ENCODE measurements around the gene KRTAP5-2.
"Not testable (repeated sequence)": the region's sequence is repeated elsewhere in the genome, so short reads cannot be mapped to it uniquely, and the experiment has no call there.

KRTAP5-2 gene

GRCh38 chr11:1628506-1629325 lies 30.6 kb upstream of the KRTAP5-2 start:
- DNase-seq, result peak in 1 of 2 experiments; percentile 78

- no peak for DNase-seq
Measured at GRCh38 chr11:1625541-1625940, 27.4 kb upstream of the KRTAP5-2 start.

DNA sequence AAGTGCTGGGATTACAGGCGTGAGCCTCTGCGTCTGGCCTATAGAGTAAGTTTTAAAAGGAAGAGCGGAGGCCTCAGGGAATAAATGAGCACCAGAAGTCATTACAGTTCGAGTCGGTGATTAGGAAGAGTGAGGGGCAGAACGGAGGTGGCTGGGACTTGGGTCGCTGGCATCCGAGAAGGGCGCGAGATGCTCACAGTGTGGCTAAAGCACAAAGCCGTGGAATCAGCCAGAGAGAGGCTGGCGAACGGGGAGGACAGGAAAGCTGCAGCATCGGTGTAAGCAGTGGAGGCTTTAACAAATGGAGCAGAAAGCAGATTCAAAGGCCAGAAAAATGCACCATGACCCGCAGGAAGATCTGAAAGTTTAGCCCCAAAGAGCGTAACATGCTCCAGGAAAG lies 26.5 kb upstream of the KRTAP5-2 start:
- DNase-seq, result no peak

GRCh38 chr11:1623716-1624115 lies 25.6 kb upstream of the KRTAP5-2 start:
- no peak for DNase-seq

DNA sequence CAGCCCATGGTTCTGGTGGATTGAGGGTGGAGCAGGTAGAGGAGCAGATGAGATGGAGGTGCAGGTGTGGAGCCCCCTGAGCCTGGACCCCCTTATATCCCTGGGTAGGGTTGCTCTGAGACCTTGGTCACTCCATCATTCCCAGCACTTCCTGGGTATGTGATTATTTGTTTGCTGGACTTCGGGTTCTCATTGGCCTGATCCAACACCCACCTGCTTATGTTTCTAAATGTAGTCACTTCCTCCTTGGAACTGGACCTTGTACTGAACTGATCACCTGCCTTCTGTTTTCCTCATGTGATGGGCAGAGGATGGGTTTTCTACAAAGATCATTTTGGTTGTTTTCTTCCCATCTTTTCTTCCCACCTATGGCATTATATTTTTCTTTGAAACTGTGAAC lies 24.0 kb upstream of the KRTAP5-2 start, which contains the start of gene KRTAP5-4:
TSS of gene KRTAP5-4 (minus strand) at position 53 of the 400 bp plus-strand sequence. CDS start at position 8, 45 bp downstream.
- DNase-seq, result no peak

DNA sequence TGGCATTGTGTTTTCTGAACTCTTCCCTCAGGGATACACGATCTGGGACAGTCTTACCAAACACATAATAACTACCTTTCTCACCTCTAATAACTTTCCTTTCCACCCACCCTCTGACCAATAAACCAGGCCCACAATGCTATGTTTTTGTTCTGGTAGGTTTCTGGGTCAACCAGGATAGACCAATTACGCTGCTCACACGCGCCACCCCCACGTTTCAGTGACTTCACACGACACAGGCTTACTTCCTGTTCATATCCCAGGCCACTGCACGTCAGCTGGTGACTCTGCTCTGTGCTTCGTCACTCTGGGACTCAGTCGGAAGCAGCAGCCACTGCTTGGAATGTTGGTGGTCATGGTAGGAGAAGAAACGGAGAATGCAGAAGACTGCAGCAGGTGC lies 21.4 kb upstream of the KRTAP5-2 start:
- DNase-seq, result no peak

DNA sequence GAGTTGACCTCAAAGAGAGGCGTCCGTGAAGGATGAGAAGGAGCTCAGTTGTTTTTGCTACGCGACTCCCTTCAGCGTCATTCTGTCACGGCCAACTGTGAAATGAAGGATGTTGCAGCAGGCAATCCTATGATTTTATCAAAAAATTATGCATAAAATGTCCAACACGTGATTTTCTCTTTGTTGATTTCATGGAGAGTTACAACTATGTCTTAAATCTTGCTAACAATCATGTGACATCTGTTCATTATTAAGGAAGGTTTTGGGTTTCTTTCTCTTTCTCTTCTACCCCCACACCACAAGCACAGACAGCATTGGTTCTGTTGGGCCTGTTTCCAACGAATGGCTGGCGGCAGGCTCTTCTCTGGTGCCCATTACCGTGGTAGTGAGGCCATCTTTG lies 20.1 kb upstream of the KRTAP5-2 start:
- no peak for DNase-seq

GRCh38 chr11:1608363-1608762 lies 10.3 kb upstream of the KRTAP5-2 start, which contains the start of gene KRTAP5-3:
TSS of gene KRTAP5-3 (minus strand) at chr11:1608463. CDS start at chr11:1608385, 78 bp downstream.
- DNase-seq, result no peak

DNA sequence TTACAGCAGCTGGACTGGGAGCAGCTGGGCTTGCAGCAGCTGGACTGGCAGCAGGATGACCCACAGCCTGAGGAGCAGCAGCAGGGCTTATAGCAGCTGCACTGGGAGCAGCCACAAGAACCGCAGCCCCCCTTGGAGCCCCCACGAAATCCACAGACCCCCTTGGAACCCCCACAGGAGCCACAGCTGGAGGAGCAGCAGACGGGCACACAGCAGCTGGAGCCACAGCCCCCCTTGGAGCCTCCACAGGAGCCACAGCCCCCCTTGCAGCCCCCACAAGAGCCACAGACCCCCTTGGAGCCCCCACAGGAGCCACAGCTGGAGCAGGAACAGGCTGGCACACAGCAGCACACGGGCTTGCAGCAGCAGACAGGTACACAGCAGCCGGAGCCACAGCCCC lies 9.8 kb upstream of the KRTAP5-2 start:
- DNase-seq, result not testable (repeated sequence)

- DNase-seq, result not testable (repeated sequence)
Measured at GRCh38 chr11:1607156-1607845, 9.2 kb upstream of the KRTAP5-2 start.

DNA sequence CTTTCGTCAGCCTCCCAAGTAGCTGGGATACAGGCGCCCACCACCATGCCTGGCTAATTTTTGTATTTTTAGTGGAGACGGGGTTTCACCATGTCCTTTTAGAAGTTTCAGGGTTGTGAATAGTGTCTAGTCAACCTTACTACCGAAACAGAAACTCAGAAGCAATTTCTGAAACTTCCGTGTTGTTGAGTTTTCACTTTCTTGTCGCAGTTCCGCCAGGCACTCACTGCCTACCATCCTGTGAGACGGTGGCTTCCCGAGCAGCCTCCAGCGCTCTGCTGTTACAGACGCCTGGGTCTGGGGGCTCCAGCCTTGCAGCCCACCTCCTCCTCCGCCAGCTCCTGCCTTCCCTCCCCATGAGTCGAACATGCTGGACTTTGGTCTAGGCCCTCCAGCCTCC lies 7.8 kb upstream of the KRTAP5-2 start:
- not testable (repeated sequence) for DNase-seq

- no peak for DNase-seq
Measured at GRCh38 chr11:1604711-1605110, 6.6 kb upstream of the KRTAP5-2 start.

GRCh38 chr11:1604181-1604580 lies 6.1 kb upstream of the KRTAP5-2 start:
- DNase-seq, result no peak

- no peak for DNase-seq
Measured at GRCh38 chr11:1603629-1604028, 5.5 kb upstream of the KRTAP5-2 start.

GRCh38 chr11:1601663-1602062 lies 3.6 kb upstream of the KRTAP5-2 start:
- peak; percentile 86 to 92 for DNase-seq

DNA sequence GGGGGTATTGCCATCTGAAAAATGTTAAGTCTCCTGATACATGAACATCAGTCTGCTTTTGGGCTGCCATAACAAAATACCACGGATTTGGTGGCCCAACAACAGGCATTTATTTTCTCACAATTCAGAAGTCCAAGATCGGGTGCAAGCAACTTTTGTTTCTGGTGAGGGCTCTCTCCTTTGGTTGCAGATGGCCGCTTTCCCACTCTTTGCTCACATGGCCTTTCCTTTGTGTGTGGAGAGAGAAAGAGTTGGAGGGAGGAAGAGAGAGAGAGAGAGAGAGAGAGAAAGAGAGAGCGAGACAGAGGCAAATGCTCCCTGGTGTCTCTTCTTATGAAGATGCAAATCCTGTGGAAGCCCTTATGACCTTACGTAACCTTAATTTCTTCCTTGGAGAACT lies 2.5 kb upstream of the KRTAP5-2 start:
- no peak for DNase-seq

GRCh38 chr11:1598816-1599215 lies 722 bp upstream of the KRTAP5-2 start:
- no peak for DNase-seq

- DNase-seq, result not testable (repeated sequence)
Measured at GRCh38 chr11:1598406-1598805, 312 bp upstream of the KRTAP5-2 start.

DNA sequence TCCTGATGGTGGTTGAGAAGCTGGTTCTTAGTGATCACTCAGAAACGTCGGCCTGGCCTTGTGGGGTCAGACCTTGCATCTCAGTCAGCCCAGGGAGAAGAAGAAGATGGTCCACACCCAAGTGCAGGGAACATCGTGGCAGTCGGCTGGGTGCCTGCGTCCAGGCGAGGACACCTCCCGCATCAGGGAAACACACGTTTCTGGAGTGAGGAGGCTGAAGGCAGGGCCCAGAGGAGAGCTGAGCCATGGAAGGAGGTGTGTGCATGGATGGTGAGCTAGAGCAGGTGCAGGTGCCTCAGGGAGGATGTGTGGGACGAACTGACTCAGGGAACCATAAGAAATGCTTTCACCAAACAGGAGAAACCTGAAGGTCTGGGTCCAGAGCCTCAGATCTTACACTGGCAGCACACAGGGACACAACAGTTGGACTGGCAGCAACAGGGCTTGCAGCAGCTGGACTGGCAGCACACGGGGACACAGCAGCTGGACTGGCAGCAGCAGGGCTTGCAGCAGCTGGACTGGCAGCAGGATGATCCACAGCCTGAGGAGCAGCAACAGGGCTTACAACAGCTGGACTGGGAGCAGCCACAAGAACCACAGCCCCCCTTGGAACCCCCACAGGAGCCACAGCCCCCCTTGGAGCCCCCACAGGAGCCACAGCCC lies 632 bp downstream of the KRTAP5-2 start:
- DNase-seq, result no peak

- DNase-seq, result not testable (repeated sequence)
Measured at GRCh38 chr11:1596576-1597121, 1.4 kb downstream of the KRTAP5-2 start.

DNA sequence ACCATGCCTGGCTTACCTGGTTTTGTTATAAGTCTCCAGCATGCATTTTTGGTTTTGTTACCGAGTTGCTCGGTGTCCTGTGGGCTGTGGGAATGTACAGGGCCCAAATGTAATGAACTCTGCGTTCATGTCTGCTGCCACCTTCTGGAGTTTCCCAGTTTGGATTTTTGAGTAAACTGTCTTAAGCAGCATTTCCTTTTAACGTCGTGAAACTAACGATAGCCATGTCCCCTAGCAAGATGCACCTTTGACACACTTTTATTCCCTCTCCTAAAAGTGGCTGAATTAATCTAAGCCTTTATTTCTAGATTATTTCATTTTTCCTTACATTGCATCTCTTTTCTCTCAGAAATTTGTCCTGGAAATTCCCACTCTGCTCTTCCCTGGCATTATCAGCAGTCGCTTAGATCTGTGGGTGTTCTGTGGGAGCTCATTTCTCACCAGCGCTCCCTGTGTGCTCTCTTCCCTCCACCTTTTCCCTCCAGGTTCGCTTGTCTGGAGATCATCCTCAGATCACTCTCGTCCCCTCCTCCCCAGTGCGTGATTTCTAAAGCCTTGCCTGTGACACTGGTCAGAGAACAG lies 2.0 kb downstream of the KRTAP5-2 start:
- DNase-seq, result peak in 1 of 2 experiments; percentile 29

GRCh38 chr11:1592628-1593027 lies 5.5 kb downstream of the KRTAP5-2 start:
- DNase-seq, result no peak

DNA sequence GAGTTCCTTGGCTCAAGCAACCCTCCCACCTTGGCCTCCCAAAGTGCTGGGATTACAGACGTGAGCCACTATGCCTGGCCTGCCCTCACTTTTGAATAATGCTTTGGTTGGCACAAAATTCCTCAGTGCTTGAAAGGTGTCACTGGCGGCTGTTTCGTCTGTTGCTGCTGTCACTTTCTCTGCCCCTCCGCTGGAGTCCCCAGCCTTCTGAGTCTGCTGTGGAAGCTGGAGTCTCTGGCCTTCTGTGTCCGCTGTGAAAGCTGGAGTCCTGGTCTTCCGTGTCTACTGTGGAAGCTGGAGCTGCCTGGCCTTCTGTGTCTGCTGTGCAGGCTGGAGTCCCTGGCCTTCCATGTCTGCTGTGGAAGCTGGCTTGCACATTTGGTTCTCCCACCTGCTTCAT lies 8.1 kb downstream of the KRTAP5-2 start:
- no peak for DNase-seq

All from NCI-H526 (cell line).